Esophagus muscularis mucosa (tissue), 3 donors: ENCODE data around the gene FTCD.

Source experiments
- CTCF ChIP-seq, 3 experiments: fragments of 200-600 bp in 2 of 3; fragments of 450-650 bp in 1 of 3; sonication (generic) in 2 of 3; IDR thresholded peaks; one replicate each; pipeline ENCODE4 v1.5.1; 2017 to 2019; ENCODE audit warnings: antibody characterized with exemption in 3 of 3, mild to moderate bottlenecking in 2 of 3, moderate library complexity in 1 of 3
- POLR2AphosphoS5 ChIP-seq, 2 donors: sonication (generic); formaldehyde crosslinking; IDR thresholded peaks; one replicate each; pipeline ENCODE4 v1.6.1; 2017; ENCODE audit warnings: antibody characterized with exemption in 2 of 2

- TF ChIP-seq CTCF (IDR thresholded peaks at IDR 0.05) = no peak
- no peak for TF ChIP-seq POLR2AphosphoS5 (IDR thresholded peaks at IDR 0.05)
Observed at GRCh38 chr21:46168659-46169386, 13.4 kb upstream of the FTCD start.
